GM12865 (cell line): ENCODE data around the gene CHRND.

Experiments used
- DNase-seq: peaks from one replicate; pipeline ENCODE4 v3.0.0; 2010; ENCODE audit warnings: low read depth
- H3K4me3 ChIP-seq: 2 replicates; pipeline ENCODE4 v1.5.1; 2011; ENCODE audit warnings: mild to moderate bottlenecking, low read depth, low read length, control low read depth
- TF ChIP-seq, protein P1 (sequence below): IDR thresholded peaks from 2 replicates; pipeline ENCODE4 v1.5.1; 2011; ENCODE audit warnings: low read length, control low read depth, low read depth, inconsistent platforms; ENCODE audit not compliant: insufficient read depth; ENCODE audit errors: missing control alignments

Gene CHRND

DNA sequence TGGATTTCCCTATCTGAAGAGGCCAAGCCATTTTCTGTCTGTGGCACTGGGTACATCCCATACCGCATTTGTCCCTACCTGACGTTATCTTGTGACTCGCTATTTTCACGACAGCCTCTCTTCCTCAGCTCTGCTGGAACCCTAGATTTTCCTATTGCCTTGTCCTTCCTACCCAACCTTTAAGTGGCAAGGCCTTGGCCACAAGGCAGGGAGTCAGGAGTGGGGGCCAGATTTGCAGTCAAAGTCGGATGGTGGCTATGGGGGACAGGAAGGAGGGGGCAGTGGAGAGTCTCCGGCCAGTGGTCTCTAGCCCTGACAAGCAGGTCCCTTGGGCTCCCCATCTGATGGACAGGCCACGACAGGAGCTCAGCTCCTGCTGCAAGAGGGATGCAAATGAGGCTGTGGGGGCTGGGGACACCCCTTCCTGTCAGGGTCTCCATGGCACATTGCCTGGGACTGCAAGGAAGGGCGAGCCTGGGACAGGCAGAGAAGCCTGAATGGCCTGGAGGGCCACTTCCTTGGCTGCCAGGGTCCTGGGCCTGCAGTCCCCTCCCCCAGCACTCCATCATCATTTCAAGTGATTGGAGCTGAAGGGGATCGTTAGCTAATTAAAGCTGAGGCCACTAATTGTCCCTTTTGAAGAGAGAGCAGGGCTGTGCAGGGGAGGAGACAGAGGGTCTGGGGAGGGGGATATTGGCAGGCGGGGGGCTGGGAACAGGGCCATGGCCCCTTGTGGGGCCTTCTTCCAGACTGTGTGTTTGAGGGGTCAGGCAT is 32.1 kb upstream of the CHRND start:
- no peak overlapping the region for H3K4me3 ChIP-seq
- DNase-seq: no peak
- TF ChIP-seq, protein P1, sequence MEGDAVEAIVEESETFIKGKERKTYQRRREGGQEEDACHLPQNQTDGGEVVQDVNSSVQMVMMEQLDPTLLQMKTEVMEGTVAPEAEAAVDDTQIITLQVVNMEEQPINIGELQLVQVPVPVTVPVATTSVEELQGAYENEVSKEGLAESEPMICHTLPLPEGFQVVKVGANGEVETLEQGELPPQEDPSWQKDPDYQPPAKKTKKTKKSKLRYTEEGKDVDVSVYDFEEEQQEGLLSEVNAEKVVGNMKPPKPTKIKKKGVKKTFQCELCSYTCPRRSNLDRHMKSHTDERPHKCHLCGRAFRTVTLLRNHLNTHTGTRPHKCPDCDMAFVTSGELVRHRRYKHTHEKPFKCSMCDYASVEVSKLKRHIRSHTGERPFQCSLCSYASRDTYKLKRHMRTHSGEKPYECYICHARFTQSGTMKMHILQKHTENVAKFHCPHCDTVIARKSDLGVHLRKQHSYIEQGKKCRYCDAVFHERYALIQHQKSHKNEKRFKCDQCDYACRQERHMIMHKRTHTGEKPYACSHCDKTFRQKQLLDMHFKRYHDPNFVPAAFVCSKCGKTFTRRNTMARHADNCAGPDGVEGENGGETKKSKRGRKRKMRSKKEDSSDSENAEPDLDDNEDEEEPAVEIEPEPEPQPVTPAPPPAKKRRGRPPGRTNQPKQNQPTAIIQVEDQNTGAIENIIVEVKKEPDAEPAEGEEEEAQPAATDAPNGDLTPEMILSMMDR: no peak

DNA sequence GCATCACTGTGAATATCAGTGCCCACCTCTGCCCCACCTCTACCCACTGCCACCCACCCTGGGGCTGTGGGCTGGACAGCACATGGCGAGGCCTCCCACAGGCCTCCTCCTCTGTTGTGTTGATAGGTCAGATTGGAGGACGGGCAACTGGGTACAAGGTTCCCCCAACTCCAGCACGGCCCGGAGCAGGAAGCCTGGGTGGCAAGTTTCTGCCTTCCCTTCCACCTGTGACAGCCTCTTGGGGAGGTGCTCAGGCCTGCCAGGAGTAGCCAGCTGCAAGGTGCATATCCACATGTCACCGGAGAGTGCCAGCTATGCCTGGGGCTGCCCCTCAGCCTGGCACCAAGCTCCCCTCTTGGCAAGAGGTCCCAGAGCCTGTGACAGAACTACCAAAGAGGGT is 31.4 kb upstream of the CHRND start:
- no peak overlapping the region for H3K4me3 ChIP-seq
- DNase-seq: no peak
- TF ChIP-seq, protein P1: no peak

- DNase-seq: no peak
- no peak overlapping the region for H3K4me3 ChIP-seq
- TF ChIP-seq, protein P1: no peak
These were observed 30.7 kb upstream of the CHRND start for GRCh38 chr2:232495292-232495691.

GRCh38 chr2:232496501-232497270 is 29.3 kb upstream of the CHRND start:
- no peak overlapping the region for H3K4me3 ChIP-seq
- DNase-seq: no peak
- TF ChIP-seq, protein P1: no peak

DNA sequence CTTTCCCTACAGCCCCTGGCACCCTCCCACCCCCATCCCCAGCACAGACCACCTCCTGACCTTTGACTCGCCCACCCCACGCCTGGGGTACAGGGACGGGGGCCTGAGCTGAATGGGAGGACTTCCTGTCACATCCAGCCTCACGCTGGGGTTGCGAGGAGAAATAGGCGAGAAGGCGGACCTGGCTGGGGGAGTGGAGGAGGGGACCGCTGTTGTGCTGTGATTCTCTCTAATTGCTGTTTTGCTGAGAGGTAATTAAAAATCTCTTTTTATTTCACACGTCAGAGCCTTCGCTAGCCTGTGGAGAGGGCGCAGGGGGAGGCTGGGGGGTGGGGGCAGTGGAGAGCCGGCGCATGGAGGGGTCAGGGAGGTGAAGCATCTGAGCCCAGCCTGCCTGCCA is 28.6 kb upstream of the CHRND start:
- TF ChIP-seq, protein P1: no peak

DNA sequence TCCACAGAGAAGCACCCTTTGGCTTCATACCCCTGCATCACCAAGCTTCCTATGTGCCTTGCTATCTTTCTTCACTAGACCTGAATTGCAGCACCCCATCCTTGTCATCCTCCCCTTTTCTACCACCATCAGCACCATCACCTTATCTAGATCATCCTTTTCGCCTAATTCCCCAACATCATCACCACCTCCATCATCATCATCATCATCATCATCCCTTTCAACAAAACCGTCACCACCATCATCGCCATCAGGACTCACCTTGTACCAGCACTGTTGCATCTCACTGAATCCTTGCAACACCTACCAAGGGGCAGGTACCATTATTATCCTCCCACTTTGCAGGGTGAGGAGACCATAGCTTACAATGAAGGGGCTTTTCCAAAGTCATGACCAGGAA is 27.5 kb upstream of the CHRND start:
- no peak for DNase-seq
- H3K4me3 ChIP-seq: no peak overlapping the region
- TF ChIP-seq, protein P1: no peak

More for the DNA sequence above, 28.6 kb upstream of the CHRND start:
- H3K4me3 ChIP-seq: no peak overlapping the region
- no peak for DNase-seq
